Left renal pelvis (tissue), 4 donors: ENCODE data around the gene RRAGD. TPM values are rescaled to one million over a fixed set of nuclear protein-coding genes. Genes with fewer than 3 reads are reported as not detected.

ENCODE experiments used
- DNase-seq, 4 donors: peaks; one replicate each; pipeline ENCODE4 v3.0.0-alpha.2; 2013; ENCODE audit warnings: low read depth in 4 of 4, low spot score in 3 of 4
- polyA plus RNA-seq, 4 donors: library from polyadenylated mRNA; unstranded; fragments of 120-200 nt; gene quantifications; one replicate each; pipeline ENCODE4 v1.2.1, GENCODE V29; 2013; ENCODE audit not compliant: insufficient read length in 4 of 4

The RRAGD gene, protein sequence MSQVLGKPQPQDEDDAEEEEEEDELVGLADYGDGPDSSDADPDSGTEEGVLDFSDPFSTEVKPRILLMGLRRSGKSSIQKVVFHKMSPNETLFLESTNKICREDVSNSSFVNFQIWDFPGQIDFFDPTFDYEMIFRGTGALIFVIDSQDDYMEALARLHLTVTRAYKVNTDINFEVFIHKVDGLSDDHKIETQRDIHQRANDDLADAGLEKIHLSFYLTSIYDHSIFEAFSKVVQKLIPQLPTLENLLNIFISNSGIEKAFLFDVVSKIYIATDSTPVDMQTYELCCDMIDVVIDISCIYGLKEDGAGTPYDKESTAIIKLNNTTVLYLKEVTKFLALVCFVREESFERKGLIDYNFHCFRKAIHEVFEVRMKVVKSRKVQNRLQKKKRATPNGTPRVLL
- polyA plus RNA-seq, result 10 to 100 TPM in 3 of 4 donors, 1 to 10 TPM in 1; 6.0 to 39.2 (median 35.5) TPM

DNA sequence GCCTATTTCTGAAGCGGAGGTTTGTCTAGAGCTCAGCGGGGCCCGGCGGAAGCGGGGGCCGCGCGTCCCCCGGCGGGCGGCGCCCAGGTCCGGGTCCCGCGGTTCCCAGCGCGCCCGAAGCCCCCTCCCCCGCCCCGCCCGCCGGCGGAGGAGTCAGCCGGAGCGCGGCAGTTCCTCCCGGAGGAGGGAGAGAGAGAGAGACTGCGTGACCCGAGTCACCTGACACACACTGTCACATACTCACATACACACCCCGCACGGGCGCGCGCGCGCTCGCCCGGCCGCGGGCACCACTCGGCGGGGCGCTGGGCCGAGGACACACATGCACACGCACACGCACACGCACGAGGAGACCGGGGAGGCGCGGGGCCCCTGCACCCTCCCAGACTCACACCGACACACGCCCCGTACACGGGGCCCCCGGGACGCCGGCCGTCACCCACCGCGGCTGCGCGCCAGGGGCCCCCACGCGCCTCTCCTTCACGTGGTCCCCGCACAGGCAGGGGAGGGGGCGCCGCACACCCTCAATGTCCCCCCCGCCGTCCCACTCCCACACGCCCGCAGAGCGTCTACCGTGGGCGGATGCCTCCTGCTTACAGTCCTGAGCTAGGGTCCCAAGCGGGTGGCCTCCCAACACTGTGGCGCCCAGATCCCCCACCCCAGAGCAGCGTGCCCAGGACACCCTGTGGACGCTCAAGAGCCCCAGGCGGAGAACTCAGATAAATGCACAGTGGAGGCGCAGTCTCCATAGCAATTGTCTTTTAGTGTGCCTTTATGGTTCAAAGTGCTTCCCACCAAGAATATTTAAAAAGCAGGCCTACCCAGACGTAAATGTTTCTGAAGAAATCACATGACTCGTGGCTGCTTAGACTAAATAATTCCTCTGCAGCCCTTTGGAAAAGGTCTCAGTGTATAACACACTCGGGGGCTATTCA lies at the start of gene RRAGD:
Gene RRAGD (minus strand): TSS at position 203 of the 935 bp plus-strand sequence. CDS start 280 bp downstream, outside the sequence.
- peak in 1 of 4 donors; percentile 66 for DNase-seq

DNA sequence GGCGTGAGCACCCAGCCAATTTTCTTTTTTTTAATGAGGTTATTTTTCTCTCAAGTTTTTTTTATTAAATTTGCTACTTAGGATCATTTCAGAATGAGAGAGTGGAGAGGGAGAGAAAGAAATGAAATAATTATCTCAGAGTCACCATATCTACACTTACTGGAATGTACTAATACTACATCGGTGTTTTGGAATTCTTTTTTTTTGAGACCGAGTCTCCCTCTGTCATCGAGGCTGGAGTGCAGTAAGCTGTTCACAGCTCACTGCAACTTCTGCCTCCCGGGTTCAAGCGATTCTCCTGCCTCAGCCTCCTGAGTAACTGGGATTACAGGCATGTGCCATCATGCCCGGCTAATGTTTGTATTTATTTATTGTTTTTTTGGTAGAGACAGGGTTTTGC lies 48.6 kb upstream of the RRAGD start:
- DNase-seq, result no peak

DNA sequence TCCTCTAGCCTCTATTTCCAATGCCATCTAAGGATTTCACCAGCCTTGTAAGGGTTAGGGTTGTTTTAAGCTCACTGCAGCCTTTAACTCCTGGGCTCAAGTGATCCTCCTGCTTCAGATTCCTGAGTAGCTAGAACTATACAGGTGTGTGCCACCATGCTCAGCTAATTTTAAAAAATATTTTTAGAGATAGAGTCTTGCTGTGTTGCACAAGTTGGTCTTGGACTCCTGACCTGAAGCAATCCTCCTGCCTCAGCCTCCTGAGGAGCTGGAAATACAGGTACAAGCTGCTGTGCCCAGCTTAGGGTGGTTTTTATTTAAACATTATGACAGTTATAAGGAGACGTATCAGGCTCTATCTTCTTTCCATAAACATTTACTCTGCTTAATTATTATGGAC lies 47.4 kb upstream of the RRAGD start:
- no peak for DNase-seq

DNA sequence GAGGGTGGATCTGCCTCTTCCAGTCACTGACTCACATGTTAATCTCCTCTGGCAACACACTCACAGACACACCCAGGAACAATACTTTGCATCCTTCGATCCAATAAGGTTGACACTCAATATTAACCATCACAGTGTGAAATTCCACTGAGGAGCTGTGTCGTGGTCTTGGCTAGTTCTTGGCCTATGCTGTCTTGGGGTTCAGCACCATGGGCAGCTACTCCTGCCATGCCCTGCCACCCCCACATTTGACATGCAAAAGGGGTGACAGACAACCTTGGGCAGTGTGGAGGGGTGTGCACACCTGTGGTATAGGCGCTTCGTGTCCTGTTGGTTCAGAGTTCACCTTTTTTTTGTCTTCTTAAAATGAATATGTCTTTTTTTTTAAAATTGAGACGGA lies 46.6 kb upstream of the RRAGD start:
- no peak for DNase-seq

DNA sequence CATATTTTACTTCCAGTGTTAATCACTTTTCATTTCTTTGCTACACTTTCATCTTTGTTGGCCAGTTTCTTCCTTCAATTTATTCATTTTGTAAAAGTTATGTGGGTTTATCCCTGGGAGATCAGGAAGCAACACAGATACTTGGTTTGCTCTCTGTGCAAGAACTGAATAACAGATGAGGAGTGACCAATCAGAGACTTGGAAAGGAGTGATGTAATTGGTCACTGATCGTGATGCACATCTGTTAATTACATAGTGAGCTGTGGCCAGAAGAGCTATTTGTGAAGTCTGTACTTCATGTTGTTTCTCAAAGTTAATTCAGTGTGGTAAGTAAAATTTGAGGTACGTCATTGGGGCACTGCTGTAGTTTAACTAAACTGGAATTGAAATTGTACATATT lies 42.2 kb upstream of the RRAGD start:
- no peak for DNase-seq

DNA sequence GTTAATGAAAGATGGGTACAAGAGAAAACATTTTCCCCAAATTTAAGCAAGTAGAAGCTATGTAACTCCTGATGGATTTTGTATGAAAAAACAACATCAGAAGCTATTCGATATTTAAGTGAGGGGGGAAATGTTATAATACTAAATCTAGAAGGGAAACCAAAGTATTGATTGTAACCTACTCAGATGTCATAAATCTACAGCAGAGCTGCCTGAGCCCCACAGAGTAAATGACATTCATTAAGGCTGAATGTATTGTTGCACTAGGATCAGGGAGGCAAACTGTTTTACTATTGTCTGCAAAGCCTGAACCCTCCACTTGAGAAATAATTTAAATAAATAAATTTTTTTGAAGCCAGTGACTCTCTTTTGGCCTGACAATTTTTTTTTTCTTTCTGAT lies 40.2 kb upstream of the RRAGD start:
- DNase-seq, result no peak

DNA sequence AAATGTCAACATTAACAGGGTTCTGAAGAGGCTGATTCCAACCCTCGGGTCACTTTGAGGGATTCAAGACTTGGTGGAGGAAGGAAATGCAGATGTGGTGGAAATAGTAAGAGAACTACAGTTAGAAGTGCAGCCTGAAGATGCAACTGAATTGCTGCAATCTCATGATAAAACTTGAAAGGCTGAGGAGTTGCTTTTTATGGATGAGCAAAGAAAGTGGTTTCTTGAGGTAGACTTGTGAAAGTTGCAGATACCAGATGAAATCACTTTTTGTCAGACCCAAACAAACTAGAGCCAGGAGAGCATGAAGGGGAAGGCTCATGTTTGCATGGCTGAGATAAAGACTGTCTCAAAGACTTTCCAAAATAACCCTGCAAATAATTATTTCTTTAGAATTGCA lies 37.1 kb upstream of the RRAGD start:
- no peak for DNase-seq

DNA sequence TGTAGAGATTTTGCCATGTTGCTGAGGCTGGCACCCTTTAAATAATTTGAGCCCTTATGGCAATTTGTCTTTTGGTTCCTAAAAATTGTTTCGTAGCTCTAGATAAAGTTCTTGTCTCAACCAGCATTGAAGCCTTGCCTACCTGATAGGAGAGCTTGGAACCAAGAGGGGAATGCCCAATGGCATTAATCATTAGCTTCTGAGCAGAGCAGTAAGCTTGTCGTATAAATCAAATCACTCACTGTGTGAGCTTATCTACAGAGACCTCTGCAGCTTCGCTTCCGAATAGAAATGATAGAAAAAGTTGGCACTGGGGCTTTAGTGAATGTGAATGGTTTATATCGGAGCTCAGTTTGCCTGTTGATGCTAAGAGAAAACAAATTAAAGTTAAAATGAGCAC lies 31.6 kb upstream of the RRAGD start:
- no peak for DNase-seq

DNA sequence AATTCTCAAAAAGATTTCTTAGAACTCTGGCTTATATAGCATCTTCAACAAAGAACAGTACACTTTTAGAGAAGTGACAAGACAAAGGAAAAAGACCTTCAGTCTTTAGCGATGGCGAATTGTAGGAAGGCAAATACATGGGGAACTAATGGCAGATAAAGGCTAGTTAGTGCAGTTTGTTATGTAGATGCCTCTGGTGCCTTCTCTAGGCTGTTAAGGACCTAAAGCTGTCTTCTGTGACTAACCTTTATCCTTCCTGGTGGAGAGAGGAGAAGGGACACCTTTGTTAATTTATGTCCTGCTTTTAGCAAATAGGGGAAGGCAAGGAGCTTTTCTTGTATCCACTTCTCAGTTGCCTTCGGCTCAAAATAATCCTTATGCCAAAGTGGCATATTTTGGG lies 28.1 kb upstream of the RRAGD start:
- DNase-seq, result no peak

DNA sequence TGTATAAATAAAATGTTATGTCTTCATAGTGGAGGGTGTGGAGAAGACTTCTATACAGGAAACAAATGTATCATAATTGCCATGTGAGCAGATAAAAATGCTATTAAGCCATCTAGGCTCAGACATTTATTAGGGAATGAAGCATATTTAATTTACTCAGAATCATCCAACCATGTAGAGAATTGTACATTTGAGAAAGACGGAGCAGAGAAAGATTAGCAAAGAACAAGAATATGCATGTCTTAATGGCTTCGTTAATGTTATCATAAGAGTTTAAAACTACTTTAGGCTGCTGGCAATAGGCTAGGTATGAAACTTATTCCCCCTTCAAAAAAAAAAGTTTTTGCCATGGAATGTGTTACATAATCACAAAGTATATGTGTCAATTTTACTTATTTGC lies 26.9 kb upstream of the RRAGD start:
- no peak for DNase-seq

DNA sequence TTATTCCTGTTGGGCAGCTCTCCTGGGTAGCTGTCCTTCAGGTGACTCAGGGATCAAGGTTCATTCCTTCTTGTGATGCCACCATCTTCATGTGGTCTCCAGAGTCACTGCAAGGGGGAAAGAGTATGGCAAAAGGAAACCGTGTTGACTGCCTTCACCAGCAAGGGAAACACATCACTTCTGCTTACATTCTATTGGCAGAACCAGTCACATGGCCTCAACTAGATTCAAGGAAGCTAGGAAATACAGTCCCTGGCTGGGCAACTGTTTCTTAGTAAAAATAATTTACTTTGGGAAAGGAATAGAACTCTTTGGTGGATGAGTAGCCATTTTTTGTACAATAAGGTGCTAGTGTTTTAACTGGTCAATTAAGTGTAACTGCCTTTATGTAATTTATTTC lies 26.2 kb upstream of the RRAGD start:
- no peak for DNase-seq

DNA sequence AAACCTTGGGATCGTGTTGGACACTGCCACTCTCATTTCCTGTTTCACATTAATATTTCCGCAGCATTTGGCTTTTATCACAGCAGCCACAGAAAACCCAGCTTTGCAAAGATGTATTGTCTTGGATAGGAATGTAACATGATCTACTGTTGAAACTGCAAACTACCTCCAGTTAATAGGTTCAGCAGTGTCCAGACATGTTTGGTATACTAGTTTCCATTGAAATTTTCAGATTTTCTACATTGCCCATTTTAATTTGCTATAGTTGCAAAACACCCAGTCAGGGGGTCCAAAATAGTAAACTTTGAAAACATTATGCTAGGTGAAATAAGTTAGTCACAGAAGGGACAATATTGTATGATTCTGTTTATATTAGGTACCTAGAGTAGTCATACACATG lies 24.2 kb upstream of the RRAGD start:
- DNase-seq, result no peak

DNA sequence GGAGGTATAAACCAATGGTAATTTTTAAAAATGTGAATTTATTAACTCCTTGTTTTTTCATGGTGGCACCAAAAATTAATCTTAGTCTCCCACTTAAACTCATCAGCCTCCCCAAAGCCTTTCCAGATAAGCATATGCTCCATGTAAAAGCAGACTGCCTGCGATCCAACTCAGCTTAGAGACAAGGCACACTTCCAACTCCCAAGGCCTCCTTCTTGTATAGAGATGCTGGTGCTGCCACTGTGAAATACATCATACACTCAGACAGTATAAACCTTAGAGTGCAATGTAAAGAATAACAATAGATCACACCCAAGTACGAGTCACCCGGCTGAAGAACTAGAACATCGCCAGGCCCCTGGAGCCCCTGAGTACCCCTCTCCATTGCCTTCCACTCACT lies 22.9 kb upstream of the RRAGD start:
- no peak for DNase-seq

DNA sequence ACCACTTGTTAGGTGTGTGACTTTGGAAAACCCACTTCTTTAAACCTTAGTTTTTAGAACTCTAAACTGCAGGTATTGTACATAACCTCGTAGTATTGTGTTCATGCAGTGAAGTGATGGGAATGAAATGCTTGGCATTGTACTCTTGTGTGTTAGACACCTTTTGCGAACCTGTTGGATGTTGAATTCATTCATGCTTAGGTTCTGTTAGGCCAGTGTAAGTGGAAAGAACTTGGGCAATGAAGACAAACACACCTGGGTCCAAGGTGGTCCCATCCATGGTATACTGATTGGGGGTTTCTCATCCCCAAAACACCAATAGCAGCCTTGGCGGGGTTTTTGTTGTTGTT lies 22.1 kb upstream of the RRAGD start:
- no peak for DNase-seq

DNA sequence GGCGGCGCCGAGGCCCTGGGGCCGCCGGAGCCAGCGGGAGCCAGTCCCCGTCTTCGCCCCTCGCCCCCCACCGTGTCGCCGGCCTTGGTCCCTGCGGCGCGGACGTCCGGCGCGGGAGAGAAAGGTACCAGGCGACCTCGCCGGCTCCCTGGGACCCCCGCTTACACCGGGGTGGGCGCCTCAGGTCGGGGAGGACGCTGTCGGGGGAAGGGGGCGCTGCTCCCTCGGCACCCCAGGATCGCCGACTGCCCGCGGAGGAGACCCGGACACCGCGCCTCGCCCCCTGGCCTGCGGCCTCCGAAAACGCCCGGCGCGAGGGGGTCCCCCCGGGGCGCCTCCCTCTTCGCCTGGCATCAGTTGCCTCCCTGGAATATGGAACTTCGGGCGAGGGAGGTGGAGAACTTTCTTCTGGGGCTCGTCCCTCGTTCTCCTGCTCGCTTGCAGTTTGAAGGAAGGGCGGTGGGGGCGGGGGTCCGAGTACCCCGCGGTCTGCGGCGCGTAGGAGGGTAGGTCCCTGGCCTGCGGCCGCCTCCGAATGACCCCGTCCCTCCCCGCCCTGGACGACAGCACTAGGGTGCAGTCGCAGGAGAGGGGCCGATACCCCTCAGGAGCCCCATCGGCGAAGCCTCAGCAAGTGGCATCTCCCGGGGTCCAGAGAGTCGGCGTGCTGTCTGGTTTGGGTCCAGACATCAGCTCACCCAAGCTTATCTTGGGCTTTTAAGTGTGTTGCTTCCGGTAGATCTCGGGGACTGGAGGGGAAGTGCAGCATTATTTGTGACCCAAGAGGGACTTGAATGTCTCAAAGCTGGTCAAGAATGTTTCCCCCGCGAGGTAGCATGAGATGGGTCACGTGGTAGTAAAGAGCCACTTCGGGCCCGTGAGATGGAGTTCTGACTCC lies 21.4 kb upstream of the RRAGD start:
- DNase-seq, result no peak

DNA sequence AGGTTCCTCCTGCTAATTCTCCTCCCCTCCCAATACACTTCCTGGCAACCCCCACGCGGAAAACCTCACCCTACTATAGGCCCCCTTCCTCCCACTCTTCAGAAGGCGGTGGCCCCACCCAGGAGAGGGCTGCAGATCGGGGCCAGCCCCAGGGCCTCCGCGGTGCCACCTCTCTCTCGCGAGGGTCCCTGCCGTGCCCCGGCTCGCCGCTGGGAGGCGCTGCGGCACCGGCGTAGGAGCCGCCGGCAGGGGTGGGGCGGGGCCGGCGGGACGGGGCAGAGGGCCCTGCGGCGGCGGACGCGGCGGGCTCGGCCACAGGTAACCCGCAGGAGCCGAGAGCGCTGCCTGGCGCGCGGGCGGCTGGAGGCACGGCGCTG lies 20.8 kb upstream of the RRAGD start, which contains the start of gene ANKRD6:
Gene ANKRD6 (plus strand): TSS at position 278 of the 377 bp plus-strand sequence. CDS start 133,825 bp downstream, outside the sequence.
- DNase-seq, result no peak

DNA sequence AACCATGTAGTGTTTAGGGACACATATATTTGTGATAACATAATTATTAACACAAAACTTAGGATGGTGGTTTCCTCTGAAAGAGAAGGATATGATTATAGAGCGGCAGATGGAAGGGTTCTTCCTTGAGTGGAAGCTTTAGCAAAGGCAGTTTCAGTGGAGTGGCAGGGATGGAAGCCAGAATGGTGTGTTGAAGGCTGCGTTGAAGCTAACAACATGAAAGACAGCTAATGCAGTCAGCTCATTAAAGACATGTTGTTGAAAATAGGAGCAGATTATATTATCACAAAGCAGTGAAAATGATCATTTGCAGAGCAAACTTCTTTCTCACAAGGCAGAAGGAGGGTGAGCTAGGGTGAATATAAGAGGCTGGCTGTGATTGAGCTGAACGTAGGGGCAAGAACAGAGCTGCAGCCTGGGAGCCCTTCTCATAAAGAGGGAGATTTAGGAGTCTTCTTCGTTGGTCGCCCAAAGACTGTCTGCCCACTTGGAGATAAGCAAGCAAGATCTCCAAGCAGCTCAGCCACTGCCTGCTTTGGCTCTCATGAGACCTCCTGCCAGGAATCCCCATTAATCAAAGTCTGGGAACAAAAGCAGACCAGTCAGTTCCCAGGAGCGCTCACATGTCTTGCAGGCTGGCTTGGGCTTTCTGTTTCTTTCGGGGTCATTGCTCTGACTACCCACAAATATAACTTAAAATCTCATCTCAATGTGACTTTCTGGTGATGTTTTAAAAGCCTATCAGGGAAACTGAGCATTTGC lies 18.3 kb upstream of the RRAGD start:
- no peak for DNase-seq

DNA sequence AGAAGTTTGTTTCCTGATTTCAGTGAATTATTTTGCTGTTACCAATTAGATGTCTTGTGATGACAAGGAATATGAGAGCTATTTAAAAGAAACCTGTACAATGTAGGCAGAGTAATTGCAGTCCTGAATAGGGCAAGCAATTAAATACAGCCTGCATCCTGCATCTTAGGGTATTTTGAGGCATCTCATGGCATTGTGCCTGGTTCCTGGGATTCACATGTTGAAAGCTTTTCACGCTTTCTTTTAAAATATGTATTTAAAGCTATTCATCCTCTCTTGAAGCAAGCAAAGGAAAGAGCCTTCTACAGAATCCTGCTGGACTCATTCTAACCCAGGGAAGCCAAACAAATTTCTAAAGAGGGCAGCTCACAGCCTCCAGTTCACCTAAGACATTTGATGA lies 4.7 kb upstream of the RRAGD start:
- no peak for DNase-seq

DNA sequence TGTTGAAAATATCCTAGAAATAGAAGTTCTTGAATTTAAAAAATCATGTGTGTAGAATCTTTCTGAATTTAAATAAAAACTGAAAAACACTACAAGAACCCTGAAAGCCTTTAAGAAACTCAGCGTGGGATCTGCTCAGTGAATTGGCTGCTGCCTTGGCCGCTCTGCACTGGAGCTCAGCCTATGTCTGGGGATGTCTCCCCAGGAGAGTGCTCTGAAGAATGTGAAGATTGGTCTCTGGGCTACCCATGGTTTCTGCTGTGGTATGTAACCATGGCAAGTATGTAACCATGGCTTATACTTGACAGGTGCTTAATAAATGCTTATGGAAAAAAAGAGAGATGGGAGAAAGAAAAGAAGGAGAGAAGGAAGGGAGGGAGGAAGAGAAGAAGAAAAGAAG lies 3.1 kb upstream of the RRAGD start:
- no peak for DNase-seq

DNA sequence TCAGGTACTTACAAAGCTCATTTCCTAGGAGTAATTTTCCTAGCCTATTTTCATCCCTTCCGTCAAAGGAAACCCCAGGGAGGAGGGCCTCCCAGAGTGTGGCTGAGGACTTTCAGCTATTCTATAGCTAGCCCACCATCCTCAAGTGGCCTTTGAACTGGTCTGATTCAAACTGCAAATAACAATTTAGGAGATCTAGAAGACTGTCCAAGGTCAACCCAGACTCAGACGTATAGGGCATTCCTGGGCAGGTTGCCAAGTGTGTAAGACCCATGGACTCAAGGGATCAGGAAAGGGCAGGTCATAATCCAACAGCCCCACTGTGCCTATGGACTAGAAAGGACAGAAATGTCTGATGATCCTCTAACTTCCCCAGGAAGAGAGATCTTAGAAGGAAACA lies 2.1 kb upstream of the RRAGD start:
- no peak for DNase-seq
